ENCODE data around the gene LAMB4. TPM values are rescaled to one million over a fixed set of nuclear protein-coding genes. Genes with fewer than 3 reads are reported as not detected.

Gene LAMB4
- total and polyA plus RNA-seq, 2 of the 4 experiments (the other 2 are of a cell fraction), result 0.12 to 0.18 TPM

DNA sequence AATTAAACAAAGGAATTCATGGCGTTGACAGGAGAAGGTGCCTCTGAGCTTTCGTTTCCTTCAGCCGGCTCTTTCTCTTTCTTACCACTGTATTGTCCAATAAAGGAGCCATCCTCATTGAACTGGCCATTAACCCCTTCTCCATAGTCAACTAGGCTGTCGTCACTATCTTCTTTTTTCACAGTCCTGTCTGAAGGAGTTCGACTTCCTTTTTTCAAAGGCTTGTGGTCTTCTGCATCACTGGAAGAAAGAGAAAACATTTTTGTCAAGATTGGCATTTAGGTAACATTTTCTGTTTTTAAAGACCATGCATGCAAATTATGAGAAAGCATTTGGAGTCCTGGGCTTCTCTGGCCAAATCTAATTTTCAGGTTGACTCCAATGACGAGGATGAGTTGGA lies 19.7 kb upstream of the LAMB4 start:
- POLR2A ChIA-PET (ENCODE audit: unreplicated experiment), result interaction anchor here (0.7 to 1.5 kb wide), 2 partner anchors 147 to 259 kb away, joined by 3 to 4 read pairs; partner anchors contain the start of gene LAMB1
- H3K27me3 ChIP-seq (ENCODE audit: control insufficient read depth, insufficient read depth, low read length), result peaks cover 2% of the 10 kb centered on the region

More for the DNA sequence above, 19.7 kb upstream of the LAMB4 start:
- no peak for DNase-seq
- no peak for TF ChIP-seq CEBPB (IDR thresholded peaks at IDR 0.05; ENCODE audit: low read depth, low read length)
- TF ChIP-seq RCOR1 (IDR thresholded peaks at IDR 0.05; ENCODE audit: insufficient replicate concordance, low read length), result no peak
- no peak for TF ChIP-seq RAD21 (IDR thresholded peaks at IDR 0.05; ENCODE audit: low read length)
- TF ChIP-seq, protein P1, sequence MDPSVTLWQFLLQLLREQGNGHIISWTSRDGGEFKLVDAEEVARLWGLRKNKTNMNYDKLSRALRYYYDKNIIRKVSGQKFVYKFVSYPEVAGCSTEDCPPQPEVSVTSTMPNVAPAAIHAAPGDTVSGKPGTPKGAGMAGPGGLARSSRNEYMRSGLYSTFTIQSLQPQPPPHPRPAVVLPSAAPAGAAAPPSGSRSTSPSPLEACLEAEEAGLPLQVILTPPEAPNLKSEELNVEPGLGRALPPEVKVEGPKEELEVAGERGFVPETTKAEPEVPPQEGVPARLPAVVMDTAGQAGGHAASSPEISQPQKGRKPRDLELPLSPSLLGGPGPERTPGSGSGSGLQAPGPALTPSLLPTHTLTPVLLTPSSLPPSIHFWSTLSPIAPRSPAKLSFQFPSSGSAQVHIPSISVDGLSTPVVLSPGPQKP (IDR thresholded peaks at IDR 0.05; ENCODE audit: borderline replicate concordance, low read depth, low read length), result no peak
- TF ChIP-seq, protein P2, sequence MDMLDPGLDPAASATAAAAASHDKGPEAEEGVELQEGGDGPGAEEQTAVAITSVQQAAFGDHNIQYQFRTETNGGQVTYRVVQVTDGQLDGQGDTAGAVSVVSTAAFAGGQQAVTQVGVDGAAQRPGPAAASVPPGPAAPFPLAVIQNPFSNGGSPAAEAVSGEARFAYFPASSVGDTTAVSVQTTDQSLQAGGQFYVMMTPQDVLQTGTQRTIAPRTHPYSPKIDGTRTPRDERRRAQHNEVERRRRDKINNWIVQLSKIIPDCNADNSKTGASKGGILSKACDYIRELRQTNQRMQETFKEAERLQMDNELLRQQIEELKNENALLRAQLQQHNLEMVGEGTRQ (IDR thresholded peaks at IDR 0.05; ENCODE audit: low read depth, low read length), result no peak
- TF ChIP-seq MAZ (IDR thresholded peaks at IDR 0.05; ENCODE audit: borderline replicate concordance, low read depth, low read length), result no peak
- intact Hi-C loops (cut with micrococcal nuclease), result loop anchor here (5.0 kb wide), 3 partner anchors 168 to 688 kb away; partner anchors contain the start of gene CBLL1
- H2BK120ac ChIP-seq (ENCODE audit: low read depth, low read length), result no peak overlapping the region
- BruUV-seq (replicated peaks), result no TSS peak
- H3K4me1 ChIP-seq (ENCODE audit: control insufficient read depth, insufficient read depth, low read length), result peaks cover 2% of the 10 kb centered on the region; the same call in 1 of the 2 replicates
- H3K56ac ChIP-seq (ENCODE audit: extremely low read depth, insufficient read depth, low read length), result no peak overlapping the region
- H2BK20ac ChIP-seq (ENCODE audit: low read depth, low read length), result no peak overlapping the region
- no peak overlapping the region for H2AFZ ChIP-seq (replicated peaks; ENCODE audit: low read length, poor library complexity)
- no peak overlapping the region for H2BK15ac ChIP-seq (ENCODE audit: low read depth, low read length)
- 0% methylated on average over 2 of the region's 6 CpGs; no CpG with 5 or more reads in 1 of the 2 experiments for WGBS, 2 experiments (ENCODE audit: extremely low coverage in 2 of 2, insufficient read length in 1 of 2)
- peak overlapping the region; percentile 73; the same call in 1 of the 2 replicates for H3K23ac ChIP-seq (ENCODE audit: low read depth, low read length)
- dilution Hi-C loops (cut with HindIII; ENCODE audit: low sequenced_read_pairs, unreplicated experiment), result loop anchor here (25.0 kb wide), 1 partner anchor 138 kb away; the partner anchor contains the start of gene LAMB1
- no peak overlapping the region; the same call in 1 of the 2 replicates for H3K18ac ChIP-seq (ENCODE audit: low read depth, low read length)
- H4K20me1 ChIP-seq (ENCODE audit: insufficient read depth, low read length), result no peaks in the 10 kb centered on the region
- H4K5ac ChIP-seq (ENCODE audit: low read depth, low read length), result no peak overlapping the region
- H2AK9ac ChIP-seq (replicated peaks; ENCODE audit: low read depth, low read length, poor library complexity), result no peak overlapping the region
- no peak overlapping the region for H3K4me3 ChIP-seq (ENCODE audit: insufficient read depth, low read depth, low read length)
- no peak overlapping the region for H2BK5ac ChIP-seq (ENCODE audit: low read depth, low read length, poor library complexity, severe bottlenecking)
- H4K8ac ChIP-seq (ENCODE audit: low read depth in 2 of 2, low read length in 2 of 2), result no peak overlapping the region
- in situ Hi-C loops (cut with MboI; ENCODE audit: low sequenced_read_pairs), result loop anchor here (25.0 kb wide), 1 partner anchor 413 kb away; the partner anchor contains the start of gene CBLL1
- no peak overlapping the region for H3K27ac ChIP-seq (ENCODE audit: insufficient read depth, low read length)
- CTCF ChIA-PET, result no interaction called here
- peak overlapping the region; percentile 90 for H3K4me2 ChIP-seq (ENCODE audit: low read depth, low read length)
- no peaks in the 10 kb centered on the region for H3K9me1 ChIP-seq (ENCODE audit: insufficient read depth, low read length)
- peak; percentile 27 for ATAC-seq (ENCODE audit: low read depth)
- H3K36me3 ChIP-seq (ENCODE audit: control insufficient read depth, insufficient read depth, low read length), result no peaks in the 10 kb centered on the region
- H3K9ac ChIP-seq (ENCODE audit: low read depth, low read length), result no peak overlapping the region
- no peaks in the 10 kb centered on the region for H3K9me3 ChIP-seq (ENCODE audit: control insufficient read depth, insufficient read depth, low read length)
- H3K14ac ChIP-seq (replicated peaks; ENCODE audit: low read depth, low read length), result peak overlapping the region; percentile 60; the same call in 1 of the 2 replicates
- H4K91ac ChIP-seq (ENCODE audit: insufficient read depth, low read depth, low read length), result no peak overlapping the region
- H3K4ac ChIP-seq (ENCODE audit: low read depth, low read length), result no peak overlapping the region; the same call in 1 of the 2 replicates
- H3K79me1 ChIP-seq (ENCODE audit: low read depth in 1 of 2, low read length in 2 of 2), result no peaks in the 10 kb centered on the region
- H2AK5ac ChIP-seq (ENCODE audit: low read depth, low read length), result no peak overlapping the region
